Globus pallidus (tissue), 1 donor: ENCODE data around the gene PRKACB.
"Not testable (repeated sequence)": the region's sequence is repeated elsewhere in the genome, so short reads cannot be mapped to it uniquely, and the experiment has no call there.

ENCODE experiments used
- DNase-seq: peaks from one replicate; pipeline ENCODE4 v3.0.0-alpha.2; 2015; ENCODE audit warnings: low spot score

Gene PRKACB

GRCh38 chr1:84269306-84269705 is 125.2 kb downstream of the PRKACB start:
- DNase-seq: no peak

- DNase-seq: no peak
Observed at GRCh38 chr1:84271441-84272151, 127.5 kb downstream of the PRKACB start.

GRCh38 chr1:84272401-84272800 is 128.3 kb downstream of the PRKACB start:
- no peak for DNase-seq

- DNase-seq: no peak
Observed at GRCh38 chr1:84277343-84278059, 133.4 kb downstream of the PRKACB start.

GRCh38 chr1:84278905-84279304 is 134.8 kb downstream of the PRKACB start:
- no peak for DNase-seq

- DNase-seq: no peak
Observed at GRCh38 chr1:84280912-84281311, 136.8 kb downstream of the PRKACB start.

GRCh38 chr1:84282780-84283333 is 138.8 kb downstream of the PRKACB start:
- DNase-seq: no peak

GRCh38 chr1:84283381-84283780 is 139.3 kb downstream of the PRKACB start:
- DNase-seq: no peak

- DNase-seq: no peak
Observed at GRCh38 chr1:84286071-84286470, 142.0 kb downstream of the PRKACB start.

GRCh38 chr1:84287389-84287788 is 143.3 kb downstream of the PRKACB start:
- not testable (repeated sequence) for DNase-seq
